HAP-1 (cell line): ENCODE results near the gene SELL.
"Not testable (repeated sequence)": the region's sequence is repeated elsewhere in the genome, so short reads cannot be mapped to it uniquely, and the experiment has no call there.

Experiments
- DNase-seq, 2 experiments: peaks; one replicate each; pipeline ENCODE4 v3.0.0-alpha.2; 2016 to 2020; ENCODE audit warnings: low spot score in 2 of 2
- H3K27me3 ChIP-seq: fragments of 250-450 bp; sonication (Bioruptor Pico); 2 replicates; pipeline ENCODE4 v1.5.1; 2020; ENCODE audit warnings: low read depth, mild to moderate bottlenecking, moderate library complexity
- H3K36me3 ChIP-seq: fragments of 250-450 bp; sonication (Bioruptor Pico); replicated peaks from 2 replicates; pipeline ENCODE4 v1.5.1; 2020; ENCODE audit warnings: mild to moderate bottlenecking
- H3K4me1 ChIP-seq: fragments of 250-450 bp; sonication (Bioruptor Pico); 2 replicates; pipeline ENCODE4 v1.5.1; 2020; ENCODE audit warnings: mild to moderate bottlenecking
- H3K4me3 ChIP-seq: fragments of 250-450 bp; sonication (Bioruptor Pico); 2 replicates; pipeline ENCODE4 v1.5.1; 2020; ENCODE audit warnings: mild to moderate bottlenecking, moderate library complexity
- H3K9me3 ChIP-seq: fragments of 250-450 bp; sonication (Bioruptor Pico); 2 replicates; pipeline ENCODE4 v1.5.1; 2020; ENCODE audit warnings: mild to moderate bottlenecking, moderate library complexity
- in situ Hi-C: fragments of 300-500 bp; cut with MboI; formaldehyde crosslinking; loops from 3 replicates; pipeline ENCODE4 v1.14.3; 2020; ENCODE audit warnings: low sequenced_read_pairs, inconsistent platforms, mixed read lengths

SELL gene

GRCh38 chr1:169725930-169726329 is 14.5 kb upstream of the SELL start:
- in situ Hi-C loops: no loop called here

DNA sequence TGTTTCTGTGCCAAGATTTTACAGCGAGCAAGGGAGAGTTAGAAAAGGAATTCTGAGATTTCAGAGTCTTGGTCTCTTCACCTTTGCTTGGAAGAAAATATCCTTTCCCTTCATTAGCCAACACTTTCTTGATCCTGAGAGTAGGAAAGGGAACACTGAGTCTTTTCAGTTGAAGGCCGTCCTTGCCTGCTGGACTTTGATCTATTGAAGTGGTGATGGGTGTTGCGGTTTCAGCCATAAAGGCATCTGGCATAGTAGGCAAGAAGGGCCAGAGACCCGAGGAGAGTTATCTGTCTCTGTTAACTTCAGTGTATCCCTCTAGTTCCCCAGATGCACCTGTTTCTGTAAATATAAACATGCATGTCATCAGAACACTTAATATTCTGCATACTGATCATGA is 12.7 kb upstream of the SELL start:
- H3K4me1 ChIP-seq: no peaks in the 10 kb centered on the region
- no peaks in the 10 kb centered on the region for H3K36me3 ChIP-seq
- no peak for DNase-seq
- H3K9me3 ChIP-seq: no peaks in the 10 kb centered on the region
- no peak overlapping the region for H3K4me3 ChIP-seq
- H3K27me3 ChIP-seq: no peaks in the 10 kb centered on the region
- in situ Hi-C loops: no loop called here

More at GRCh38 chr1:169725930-169726329, 14.5 kb upstream of the SELL start:
- Histone ChIP-seq H3K9me3 (no peaks in the 10 kb centered on the region), H3K4me1 (no peaks in the 10 kb centered on the region), H3K36me3 (no peaks in the 10 kb centered on the region), H3K27me3 (0 out of 2 replicates have a peak, but pooled peaks cover under 1% of the 10 kb centered on the region), H3K4me3 (no peak overlapping the region)
- no peak for DNase-seq

GRCh38 chr1:169723763-169724162 is 12.3 kb upstream of the SELL start:
- Histone ChIP-seq H3K4me1 (no peaks in the 10 kb centered on the region), H3K36me3 (no peaks in the 10 kb centered on the region), H3K4me3 (no peak overlapping the region), H3K9me3 (no peaks in the 10 kb centered on the region), H3K27me3 (no peaks in the 10 kb centered on the region)
- in situ Hi-C loops: no loop called here
- no peak for DNase-seq

DNA sequence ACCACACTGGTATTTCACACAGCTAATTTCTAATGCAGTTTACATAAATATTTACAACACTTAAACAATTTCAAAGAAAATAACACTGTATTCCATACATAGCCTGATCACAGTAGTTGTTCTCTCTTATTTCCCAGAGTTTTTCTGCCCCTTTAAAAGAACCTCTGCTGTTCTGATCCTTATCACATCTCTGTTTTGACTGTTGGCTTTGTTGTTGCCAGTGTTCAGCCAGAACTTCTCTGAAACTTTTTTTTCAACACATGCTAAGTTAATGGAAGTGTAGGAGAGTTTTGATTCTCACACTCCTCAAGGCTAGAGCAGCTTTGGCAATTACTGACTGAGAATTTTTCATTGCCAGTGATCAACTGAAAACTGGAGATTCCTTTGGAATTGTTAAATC is 11.4 kb upstream of the SELL start:
- no peaks in the 10 kb centered on the region for H3K4me1 ChIP-seq

GRCh38 chr1:169715100-169715499 is 3.7 kb upstream of the SELL start:
- DNase-seq, H3K4me1 ChIP-seq, H3K36me3 ChIP-seq, H3K27me3 ChIP-seq, in situ Hi-C loops, H3K4me3 ChIP-seq, H3K9me3 ChIP-seq: not testable (repeated sequence)

More for the DNA sequence above, 11.4 kb upstream of the SELL start:
- no peaks in the 10 kb centered on the region for H3K36me3 ChIP-seq
- no peaks in the 10 kb centered on the region for H3K27me3 ChIP-seq
- no peaks in the 10 kb centered on the region for H3K9me3 ChIP-seq
- no peak for DNase-seq
- in situ Hi-C loops: no loop called here
- H3K4me3 ChIP-seq: no peak overlapping the region

DNA sequence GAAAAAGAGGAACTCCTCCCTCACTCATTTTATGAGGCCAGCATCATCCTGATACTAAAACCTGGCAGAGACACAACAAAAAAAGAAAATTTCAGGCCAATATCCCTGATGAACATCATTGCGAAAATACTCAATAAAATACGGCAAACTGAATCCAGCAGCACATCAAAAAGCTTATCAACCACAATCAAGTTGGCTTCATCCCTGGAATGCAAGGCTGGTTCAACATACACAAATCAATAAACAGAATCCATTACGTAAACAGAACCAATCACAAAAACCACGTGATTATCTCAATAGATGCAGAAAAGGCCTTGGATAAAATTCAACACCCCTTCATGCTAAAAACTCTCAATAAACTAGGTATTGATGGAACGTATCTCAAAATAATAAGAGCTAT is 1.7 kb upstream of the SELL start:
- H3K4me3 ChIP-seq, H3K36me3 ChIP-seq, H3K4me1 ChIP-seq, H3K9me3 ChIP-seq, H3K27me3 ChIP-seq, DNase-seq, in situ Hi-C loops: not testable (repeated sequence)

DNA sequence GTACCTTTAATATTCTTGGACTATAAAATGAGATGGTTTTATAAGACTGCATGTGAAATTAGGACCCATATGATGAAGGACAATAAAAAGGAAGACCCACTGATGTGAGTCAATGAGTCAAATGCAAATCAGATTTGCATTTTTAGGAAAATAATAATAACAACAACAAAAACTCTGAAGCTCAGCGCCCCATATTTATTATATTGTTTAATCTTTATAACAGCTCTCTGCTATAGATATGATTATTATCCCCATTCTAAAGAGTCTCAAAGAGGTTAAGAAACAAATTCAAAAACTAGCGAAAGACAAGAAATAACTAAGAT is 850 bp upstream of the SELL start:
- Histone ChIP-seq H3K36me3 (no peaks in the 10 kb centered on the region), H3K4me1 (no peaks in the 10 kb centered on the region), H3K4me3 (no peak overlapping the region), H3K27me3 (peaks cover 2% of the 10 kb centered on the region; the same call in 1 of the 2 replicates), H3K9me3 (no peaks in the 10 kb centered on the region)
- DNase-seq: no peak
- in situ Hi-C loops: no loop called here

- H3K4me1 ChIP-seq: no peaks in the 10 kb centered on the region
- peaks cover 5% of the 10 kb centered on the region; the same call in 1 of the 2 replicates for H3K27me3 ChIP-seq
- no peak for DNase-seq
- no peaks in the 10 kb centered on the region for H3K9me3 ChIP-seq
- in situ Hi-C loops: no loop called here
- H3K36me3 ChIP-seq: no peaks in the 10 kb centered on the region
- no peak overlapping the region for H3K4me3 ChIP-seq
Measured at GRCh38 chr1:169708647-169709046, 2.8 kb downstream of the SELL start.

GRCh38 chr1:169707912-169708604 is 3.4 kb downstream of the SELL start:
- H3K4me1 ChIP-seq: no peaks in the 10 kb centered on the region
- in situ Hi-C loops: no loop called here
- peaks cover 5% of the 10 kb centered on the region; the same call in 1 of the 2 replicates for H3K27me3 ChIP-seq
- no peak overlapping the region for H3K4me3 ChIP-seq
- DNase-seq: no peak
- H3K9me3 ChIP-seq: no peaks in the 10 kb centered on the region
- no peaks in the 10 kb centered on the region for H3K36me3 ChIP-seq

DNA sequence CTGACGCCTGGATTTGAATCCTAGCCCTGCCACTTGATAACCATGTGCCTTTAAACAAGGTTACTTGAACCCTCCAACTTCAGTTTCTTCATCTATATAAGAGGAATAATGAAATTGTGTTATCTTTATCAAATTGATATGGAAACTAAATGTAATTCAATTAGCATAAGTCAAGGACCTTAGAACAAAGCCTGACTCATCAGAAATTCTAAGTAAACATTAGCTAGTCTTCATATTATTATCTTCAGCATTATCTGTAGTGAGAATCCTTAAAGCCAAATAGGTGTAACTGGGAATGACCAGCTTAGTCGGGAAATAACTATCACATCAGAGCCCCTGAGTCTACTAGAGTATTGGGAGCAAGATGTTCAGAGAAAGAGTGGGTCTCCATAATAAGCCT is 6.6 kb downstream of the SELL start:
- H3K36me3 ChIP-seq: no peaks in the 10 kb centered on the region
- DNase-seq: no peak
- in situ Hi-C loops: no loop called here
- no peaks in the 10 kb centered on the region for H3K9me3 ChIP-seq
- H3K27me3 ChIP-seq: peaks cover 2% of the 10 kb centered on the region; the same call in 1 of the 2 replicates
- no peaks in the 10 kb centered on the region for H3K4me1 ChIP-seq
- H3K4me3 ChIP-seq: no peak overlapping the region

- no peaks in the 10 kb centered on the region for H3K4me1 ChIP-seq
- DNase-seq: no peak
- no peaks in the 10 kb centered on the region for H3K36me3 ChIP-seq
- H3K9me3 ChIP-seq: no peaks in the 10 kb centered on the region
- no peak overlapping the region for H3K4me3 ChIP-seq
- H3K27me3 ChIP-seq: peaks cover 2% of the 10 kb centered on the region; the same call in 1 of the 2 replicates
- in situ Hi-C loops: no loop called here
Measured at GRCh38 chr1:169701261-169702005, 10.0 kb downstream of the SELL start.

DNA sequence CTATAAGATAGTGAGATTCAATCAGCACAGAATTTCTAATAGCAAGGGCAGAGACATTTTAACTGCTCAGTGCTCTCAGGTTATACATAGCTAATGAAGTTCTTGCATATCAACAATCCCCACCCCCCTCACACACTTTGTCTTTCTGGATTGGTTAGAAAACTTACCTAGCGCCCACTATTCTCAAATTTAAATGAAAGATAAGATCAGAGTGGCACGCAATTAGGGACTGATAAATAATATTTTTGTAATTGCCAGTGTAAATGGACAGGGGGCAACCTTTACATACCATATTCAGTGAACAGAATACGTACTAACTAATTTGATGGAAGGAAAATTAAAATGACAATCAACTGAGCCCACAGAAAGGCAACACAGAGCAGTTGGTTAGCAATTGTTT is 11.7 kb downstream of the SELL start:
- DNase-seq: no peak
- Histone ChIP-seq H3K36me3 (no peaks in the 10 kb centered on the region), H3K27me3 (peaks cover 6% of the 10 kb centered on the region; the same call in 1 of the 2 replicates), H3K4me3 (no peak overlapping the region), H3K4me1 (no peaks in the 10 kb centered on the region), H3K9me3 (no peaks in the 10 kb centered on the region)
- in situ Hi-C loops: no loop called here

DNA sequence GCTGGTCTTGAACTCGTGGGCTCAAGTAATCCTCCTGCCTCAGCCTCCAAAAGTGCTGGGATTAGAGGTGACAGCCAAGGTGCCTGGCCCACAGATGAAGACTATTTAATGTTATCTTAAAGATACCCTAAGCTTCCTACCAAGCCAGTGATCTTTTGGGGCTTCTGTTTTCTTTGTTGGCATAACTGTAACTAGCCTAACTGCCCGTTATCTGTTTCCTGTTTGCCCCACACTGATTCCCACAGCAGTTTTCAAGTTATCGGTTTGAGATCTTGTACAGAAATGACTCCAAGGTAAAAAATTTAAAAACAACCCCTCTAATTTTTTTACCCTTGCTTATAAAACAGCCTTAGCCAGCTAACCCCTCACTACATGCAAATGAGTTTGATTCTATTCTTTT is 12.4 kb downstream of the SELL start:
- no peaks in the 10 kb centered on the region for H3K36me3 ChIP-seq
- no peak overlapping the region for H3K4me3 ChIP-seq
- no peaks in the 10 kb centered on the region for H3K9me3 ChIP-seq
- no peaks in the 10 kb centered on the region for H3K4me1 ChIP-seq
- no peak for DNase-seq
- in situ Hi-C loops: no loop called here
- 0 out of 2 replicates have a peak, but pooled peaks cover 4% of the 10 kb centered on the region for H3K27me3 ChIP-seq

- in situ Hi-C loops: no loop called here
- no peaks in the 10 kb centered on the region for H3K9me3 ChIP-seq
- H3K4me1 ChIP-seq: no peaks in the 10 kb centered on the region
- no peak for DNase-seq
- H3K4me3 ChIP-seq: no peak overlapping the region
- H3K36me3 ChIP-seq: no peaks in the 10 kb centered on the region
- H3K27me3 ChIP-seq: 0 out of 2 replicates have a peak, but pooled peaks cover 4% of the 10 kb centered on the region
Measured at GRCh38 chr1:169697755-169698154, 13.7 kb downstream of the SELL start.
